HEK293T (cell line): Measurements from ENCODE around the gene TBX10.
A peak's percentile ranks its signal among the peaks of the same experiment; 100 is the strongest.

Experiments
- CTCF ChIA-PET: fragments of 350-600 bp; formaldehyde crosslinking; extraction: SDS; loops from one replicate; lab custom pipeline; 2021; ENCODE audit warnings: antibody characterized with exemption, inconsistent platforms; lab: Yijun Ruan, JAX
- POLR2A ChIA-PET: fragments of 350-600 bp; formaldehyde crosslinking; extraction: SDS; loops from one replicate; lab custom pipeline; 2020; ENCODE audit warnings: antibody characterized with exemption, inconsistent platforms; lab: Yijun Ruan, JAX
- DNase-seq: peaks from one replicate; pipeline ENCODE4 v3.0.0; 2012; ENCODE audit warnings: mixed read lengths; ENCODE audit errors: extremely low spot score
- ARNT ChIP-seq: fragments of 450-650 bp; IDR thresholded peaks from 2 replicates; pipeline ENCODE4 v1.6.1; 2017; ENCODE audit warnings: mild to moderate bottlenecking
- BHLHE40 ChIP-seq: fragments of 450-650 bp; IDR thresholded peaks from 2 replicates; pipeline ENCODE4 v1.6.1; 2016; ENCODE audit warnings: mild to moderate bottlenecking, moderate library complexity, borderline replicate concordance
- CTBP1 ChIP-seq: fragments of 450-650 bp; IDR thresholded peaks from 2 replicates; pipeline ENCODE4 v1.6.1; 2016; ENCODE audit warnings: borderline replicate concordance
- ELF4 ChIP-seq: fragments of 450-650 bp; IDR thresholded peaks from 2 replicates; pipeline ENCODE4 v1.6.1; 2017; ENCODE audit warnings: antibody characterized with exemption
- FOXA1 ChIP-seq: fragments of 450-650 bp; IDR thresholded peaks from 2 replicates; pipeline ENCODE4 v1.6.1; 2016; ENCODE audit warnings: mild to moderate bottlenecking
- FOXK2 ChIP-seq: fragments of 450-650 bp; IDR thresholded peaks from 2 replicates; pipeline ENCODE4 v1.6.1; 2016; ENCODE audit warnings: mild to moderate bottlenecking
- FOXM1 ChIP-seq: fragments of 450-650 bp; IDR thresholded peaks from 2 replicates; pipeline ENCODE4 v1.6.1; 2017; ENCODE audit warnings: mild to moderate bottlenecking, borderline replicate concordance
- HDGF ChIP-seq: fragments of 450-650 bp; IDR thresholded peaks from 2 replicates; pipeline ENCODE4 v1.6.1; 2017; ENCODE audit warnings: antibody characterized with exemption, borderline replicate concordance
- L3MBTL2 ChIP-seq: fragments of 450-650 bp; conservative IDR thresholded peaks from 2 replicates; pipeline ENCODE4 v1.6.1; 2016; ENCODE audit warnings: mild to moderate bottlenecking
- LEF1 ChIP-seq: fragments of 450-650 bp; IDR thresholded peaks from 2 replicates; pipeline ENCODE4 v1.6.1; 2017; ENCODE audit warnings: mild to moderate bottlenecking, borderline replicate concordance
- NFRKB ChIP-seq: fragments of 450-650 bp; IDR thresholded peaks from 2 replicates; pipeline ENCODE4 v1.6.1; 2016; ENCODE audit warnings: mild to moderate bottlenecking, moderate library complexity
- PKNOX1 ChIP-seq: fragments of 450-650 bp; IDR thresholded peaks from 2 replicates; pipeline ENCODE4 v1.6.1; 2016
- SP1 ChIP-seq: fragments of 450-650 bp; IDR thresholded peaks from 2 replicates; pipeline ENCODE4 v1.6.1; 2017
- SUZ12 ChIP-seq: fragments of 450-650 bp; IDR thresholded peaks from 2 replicates; pipeline ENCODE4 v1.6.1; 2016; ENCODE audit warnings: mild to moderate bottlenecking
- TARDBP ChIP-seq: fragments of 450-650 bp; IDR thresholded peaks from 2 replicates; pipeline ENCODE4 v1.6.1; 2016
- ZNF384 ChIP-seq: fragments of 450-650 bp; IDR thresholded peaks from 2 replicates; pipeline ENCODE4 v1.6.1; 2016

Gene TBX10

GRCh38 chr11:67617243-67617953 lies 22.2 kb downstream of the TBX10 start:
- POLR2A ChIA-PET, result no interaction called here
- TF ChIP-seq BHLHE40, result no peak
- no peak for TF ChIP-seq FOXK2
- TF ChIP-seq PKNOX1, result no peak
- TF ChIP-seq CTBP1, result no peak
- TF ChIP-seq HDGF, result no peak
- TF ChIP-seq NFRKB, result no peak
- no peak for TF ChIP-seq LEF1
- TF ChIP-seq L3MBTL2, result no peak
- TF ChIP-seq SP1, result no peak
- no peak for TF ChIP-seq FOXM1
- TF ChIP-seq SUZ12, result no peak
- no peak for TF ChIP-seq FOXA1
- no peak for TF ChIP-seq ZNF384
- CTCF ChIA-PET, result interaction anchor here (1.1 kb wide), 1 partner anchor 12 kb away, joined by 4 read pairs; the partner anchor contains the start of gene NUDT8
- no peak for DNase-seq

GRCh38 chr11:67616431-67617242 lies 22.9 kb downstream of the TBX10 start:
- DNase-seq, result no peak
- CTCF ChIA-PET, result interaction anchor here (1.8 kb wide), 1 partner anchor 13 kb away, joined by 10 read pairs; the partner anchor contains the start of gene NUDT8
- POLR2A ChIA-PET, result no interaction called here

GRCh38 chr11:67615728-67616430 lies 23.7 kb downstream of the TBX10 start:
- no peak for TF ChIP-seq NFRKB
- no peak for TF ChIP-seq FOXA1
- TF ChIP-seq CTBP1, result no peak
- ChIA-PET CTCF (interaction anchor here (1.8 kb wide), 1 partner anchor 13 kb away, joined by 10 read pairs; the partner anchor contains the start of gene NUDT8), POLR2A (no interaction called here)
- no peak for DNase-seq

More at GRCh38 chr11:67616431-67617242, 22.9 kb downstream of the TBX10 start:
- TF ChIP-seq ARNT, result no peak
- no peak for TF ChIP-seq SP1
- TF ChIP-seq L3MBTL2, result no peak
- TF ChIP-seq CTBP1, result no peak
- TF ChIP-seq BHLHE40, result no peak
- TF ChIP-seq PKNOX1, result no peak

GRCh38 chr11:67614730-67615714 lies 24.5 kb downstream of the TBX10 start:
- TF ChIP-seq FOXK2, result no peak
- TF ChIP-seq SP1, result no peak
- no peak for TF ChIP-seq LEF1
- TF ChIP-seq FOXA1, result no peak
- TF ChIP-seq SUZ12, result no peak
- no peak for TF ChIP-seq L3MBTL2
- POLR2A ChIA-PET, result interaction anchor here (0.6 to 3.0 kb wide), 3 partner anchors 14 to 42 kb away, joined by 3 to 13 read pairs (median 4); partner anchors contain the start of gene GSTP1
- peak; percentile 70 for DNase-seq
- CTCF ChIA-PET, result interaction anchor here (0.5 to 2.9 kb wide), 10 partner anchors 9 to 99 kb away, joined by 3 to 15 read pairs (median 4); partner anchors contain the start of gene NUDT8

- POLR2A ChIA-PET, result interaction anchor here (0.6 to 3.0 kb wide), 3 partner anchors 15 to 41 kb away, joined by 3 to 13 read pairs (median 4); partner anchors contain the start of gene GSTP1
- CTCF ChIA-PET, result interaction anchor here (0.5 to 2.9 kb wide), 10 partner anchors 8 to 99 kb away, joined by 3 to 15 read pairs (median 4); partner anchors contain the start of gene NUDT8
- peak; percentile 66 for DNase-seq
- TF ChIP-seq FOXA1 (no peak), TARDBP (no peak), ELF4 (no peak)
Measured at GRCh38 chr11:67613960-67614715, 25.4 kb downstream of the TBX10 start.
